Endothelial cell of umbilical vein (primary cell): Measurements from ENCODE around the gene ARMC7. TPM values are rescaled to one million over a fixed set of nuclear protein-coding genes. Genes with fewer than 3 reads are reported as not detected.
"Not testable (repeated sequence)": the region's sequence is repeated elsewhere in the genome, so short reads cannot be mapped to it uniquely, and the experiment has no call there.

Experiments used
- BruUV-seq: library from RNA; stranded (reverse); fragments of 400-500 nt; replicated peaks from 2 replicates; lab custom pipeline; 2021; lab: Mats Ljungman, UMichigan
- CTCF ChIA-PET: fragments of 300-600, 350-600 bp; sonication (Branson Sonifier 250); formaldehyde crosslinking; loops from one replicate; lab custom pipeline; 2021; ENCODE audit warnings: antibody characterized with exemption, inconsistent platforms; lab: Charles Lee
- POLR2A ChIA-PET: fragments of 300-600, 350-600 bp; sonication (Branson Sonifier 250); formaldehyde crosslinking; loops from one replicate; lab custom pipeline; 2021; ENCODE audit warnings: antibody characterized with exemption, inconsistent platforms; lab: Charles Lee
- DNase-seq: peaks from one replicate; pipeline ENCODE4 v3.0.0-alpha.2; 2011; ENCODE audit warnings: low read depth, low spot score
- FAIRE-seq: peaks from 2 replicates; lab custom pipeline; 2011; peaks lifted over from hg19 to GRCh38; lab: Jason Lieb, UNC
- H2AFZ ChIP-seq: 2 replicates; pipeline ENCODE4 v1.6.0; 2012; ENCODE audit warnings: low read depth, low read length, control low read depth, inconsistent platforms
- H3K27ac ChIP-seq: 2 replicates; pipeline ENCODE4 v1.5.1; 2011; ENCODE audit warnings: low read depth, mild to moderate bottlenecking, control low read depth, low read length, moderate library complexity; ENCODE audit not compliant: insufficient read depth
- H3K27me3 ChIP-seq, 2 experiments: 2 replicates each; pipeline versions ENCODE4 v1.6.0 to v1.6.1; 2011; ENCODE audit warnings: low read length in 2 of 2, mixed read lengths in 1 of 2; ENCODE audit not compliant: control insufficient read depth in 2 of 2, insufficient read depth in 2 of 2
- H3K36me3 ChIP-seq, 2 experiments: 2 replicates in 1 of 2; 3 replicates in 1 of 2; pipeline ENCODE4 v1.5.1; 2011; ENCODE audit warnings: low read length in 2 of 2, mild to moderate bottlenecking in 1 of 2, moderate library complexity in 1 of 2; ENCODE audit not compliant: control insufficient read depth in 2 of 2, insufficient read depth in 2 of 2; ENCODE audit errors: extremely low read depth in 1 of 2
- H3K4me1 ChIP-seq: 3 replicates; pipeline ENCODE4 v1.5.1; 2011; ENCODE audit warnings: mild to moderate bottlenecking, low read length; ENCODE audit not compliant: control insufficient read depth, insufficient read depth; ENCODE audit errors: extremely low read depth
- H3K4me2 ChIP-seq: 2 replicates; pipeline ENCODE4 v1.6.1; 2011; ENCODE audit warnings: low read length, control low read depth, mixed read lengths; ENCODE audit not compliant: insufficient read depth
- H3K4me3 ChIP-seq, 3 experiments: fragments of 200-600 bp in 1 of 3; sonication (generic), shearing (Covaris generic) in 1 of 3; replicated peaks in 1 of 3; 2 replicates each; pipeline ENCODE4 v1.5.1; 2011 to 2016; ENCODE audit warnings: control low read depth in 3 of 3, low read length in 3 of 3, mild to moderate bottlenecking in 2 of 3, inconsistent platforms in 1 of 3, low read depth in 1 of 3, moderate library complexity in 1 of 3; ENCODE audit not compliant: insufficient read depth in 1 of 3
- H3K79me2 ChIP-seq: 2 replicates; pipeline ENCODE4 v1.6.0; 2012; ENCODE audit warnings: low read length, inconsistent platforms; ENCODE audit not compliant: control insufficient read depth, insufficient read depth
- H3K9ac ChIP-seq: replicated peaks from 2 replicates; pipeline ENCODE3; 2011; ENCODE audit warnings: low read length, control low read depth; ENCODE audit not compliant: insufficient read depth; ENCODE audit errors: extremely low read depth
- H3K9me1 ChIP-seq: replicated peaks from 3 replicates; pipeline ENCODE4 v1.6.0; 2011; ENCODE audit warnings: mild to moderate bottlenecking, low read length; ENCODE audit not compliant: control insufficient read depth, insufficient read depth; ENCODE audit errors: extremely low read depth
- H3K9me3 ChIP-seq: replicated peaks from 2 replicates; pipeline ENCODE4 v1.5.1; 2012; ENCODE audit warnings: low read length, inconsistent platforms; ENCODE audit not compliant: control insufficient read depth, insufficient read depth
- H4K20me1 ChIP-seq: replicated peaks from 2 replicates; pipeline ENCODE3; 2011; ENCODE audit warnings: mild to moderate bottlenecking, low read length; ENCODE audit not compliant: control insufficient read depth, insufficient read depth; ENCODE audit errors: extremely low read depth
- EZH2 ChIP-seq: IDR thresholded peaks from 2 replicates; pipeline ENCODE4 v1.6.1; 2012; ENCODE audit warnings: borderline replicate concordance, low read depth, mild to moderate bottlenecking, moderate library complexity, low read length, inconsistent platforms; ENCODE audit not compliant: severe bottlenecking
- FOS ChIP-seq: IDR thresholded peaks from 2 replicates; pipeline ENCODE4 v1.6.1; 2011; ENCODE audit warnings: mild to moderate bottlenecking, low read length, moderate library complexity, borderline replicate concordance; ENCODE audit not compliant: insufficient read depth
- GATA2 ChIP-seq: IDR thresholded peaks from 2 replicates; pipeline ENCODE4 v1.7.0; 2011; ENCODE audit warnings: low read depth, mild to moderate bottlenecking, moderate library complexity, mixed read lengths, low read length; ENCODE audit not compliant: insufficient read length, insufficient read depth
- JUN ChIP-seq: IDR thresholded peaks from 2 replicates; pipeline ENCODE4 v1.6.1; 2011; ENCODE audit warnings: borderline replicate concordance, low read depth; ENCODE audit not compliant: insufficient read length, insufficient read depth
- MYC ChIP-seq: IDR thresholded peaks from one replicate; pipeline ENCODE4 v1.6.1; 2011; ENCODE audit warnings: mild to moderate bottlenecking, low read depth, low read length
- POLR2A ChIP-seq: IDR thresholded peaks from 2 replicates; pipeline ENCODE4 v1.6.1; 2012; ENCODE audit warnings: low read depth, mild to moderate bottlenecking, control low read depth, low read length
- POLR2AphosphoS5 ChIP-seq: IDR thresholded peaks from 2 replicates; pipeline ENCODE4 v1.6.1; 2012; ENCODE audit warnings: low read depth, mild to moderate bottlenecking, control low read depth, low read length, moderate library complexity; ENCODE audit not compliant: insufficient read depth
- dilution Hi-C: fragments of 300-500 bp; cut with MboI; formaldehyde crosslinking; loops from one replicate; pipeline ENCODE4 v1.15.0; 2019; ENCODE audit warnings: low sequenced_read_pairs; ENCODE audit not compliant: extremely low pct_ligation_motif_present
- intact Hi-C: fragments of 100-400 bp; cut with micrococcal nuclease; formaldehyde crosslinking; loops from one replicate; pipeline ENCODE4 v1.10.0; 2022
- polyA plus RNA-seq, 4 experiments: library from polyadenylated mRNA; depleted of rRNA in 3 of 4; stranded (reverse) in 3 of 4; unstranded in 1 of 4; fragments of >200 nt; gene quantifications; 2 replicates each; pipeline versions ENCODE4 v1.2.1 to v1.2.3, GENCODE V29; 2011 to 2012; ENCODE audit warnings: missing spikeins in 1 of 4
- total RNA-seq: library from RNA; stranded (reverse); gene quantifications from 2 replicates; pipeline ENCODE4 v1.2.3, GENCODE V29; 2021
- TF ChIP-seq, protein P1 (sequence below): IDR thresholded peaks from 2 replicates; pipeline ENCODE4 v1.6.1; 2011; ENCODE audit not compliant: insufficient read depth, insufficient read length
- TF ChIP-seq, protein P2 (sequence below), 2 donors: IDR thresholded peaks; 1 replicate in 1 of 2; 2 replicates in 1 of 2; pipeline ENCODE4 v1.5.1; 2011; ENCODE audit warnings: low read length in 2 of 2, mild to moderate bottlenecking in 2 of 2, moderate library complexity in 2 of 2, control low read depth in 1 of 2, inconsistent platforms in 1 of 2, low read depth in 1 of 2; ENCODE audit not compliant: insufficient read depth in 1 of 2; ENCODE audit errors: extremely low read depth in 1 of 2

Gene ARMC7
- total and polyA plus RNA-seq, 2 donors (not counting 3 experiments of a cell fraction or from before 2014, with no cell fraction given) = 11.8 to 15.7 TPM

- dilution Hi-C loops (no loop called here), intact Hi-C loops (no loop called here)
- TF ChIP-seq JUN = no peak
- TF ChIP-seq, protein P1, sequence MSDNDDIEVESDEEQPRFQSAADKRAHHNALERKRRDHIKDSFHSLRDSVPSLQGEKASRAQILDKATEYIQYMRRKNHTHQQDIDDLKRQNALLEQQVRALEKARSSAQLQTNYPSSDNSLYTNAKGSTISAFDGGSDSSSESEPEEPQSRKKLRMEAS = no peak
- TF ChIP-seq FOS = no peak
- TF ChIP-seq EZH2 = no peak
- TF ChIP-seq, protein P2, sequence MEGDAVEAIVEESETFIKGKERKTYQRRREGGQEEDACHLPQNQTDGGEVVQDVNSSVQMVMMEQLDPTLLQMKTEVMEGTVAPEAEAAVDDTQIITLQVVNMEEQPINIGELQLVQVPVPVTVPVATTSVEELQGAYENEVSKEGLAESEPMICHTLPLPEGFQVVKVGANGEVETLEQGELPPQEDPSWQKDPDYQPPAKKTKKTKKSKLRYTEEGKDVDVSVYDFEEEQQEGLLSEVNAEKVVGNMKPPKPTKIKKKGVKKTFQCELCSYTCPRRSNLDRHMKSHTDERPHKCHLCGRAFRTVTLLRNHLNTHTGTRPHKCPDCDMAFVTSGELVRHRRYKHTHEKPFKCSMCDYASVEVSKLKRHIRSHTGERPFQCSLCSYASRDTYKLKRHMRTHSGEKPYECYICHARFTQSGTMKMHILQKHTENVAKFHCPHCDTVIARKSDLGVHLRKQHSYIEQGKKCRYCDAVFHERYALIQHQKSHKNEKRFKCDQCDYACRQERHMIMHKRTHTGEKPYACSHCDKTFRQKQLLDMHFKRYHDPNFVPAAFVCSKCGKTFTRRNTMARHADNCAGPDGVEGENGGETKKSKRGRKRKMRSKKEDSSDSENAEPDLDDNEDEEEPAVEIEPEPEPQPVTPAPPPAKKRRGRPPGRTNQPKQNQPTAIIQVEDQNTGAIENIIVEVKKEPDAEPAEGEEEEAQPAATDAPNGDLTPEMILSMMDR (IDR thresholded peaks at IDR 0.05; ENCODE audit: extremely low read depth in 1 of 2, insufficient read depth in 1 of 2, low read depth in 1 of 2, low read length in 2 of 2) = no peak
- TF ChIP-seq GATA2 = no peak
- TF ChIP-seq MYC = no peak
- no peak for TF ChIP-seq POLR2AphosphoS5
- no peak for TF ChIP-seq POLR2A
- Histone ChIP-seq H4K20me1 (no peaks in the 10 kb centered on the region), H3K9me3 (no peaks in the 10 kb centered on the region), H3K36me3 (peaks cover 3 to 10% of the 10 kb centered on the region in 2 experiments), H3K79me2 (peaks cover 2% of the 10 kb centered on the region), H3K4me3 (no peak overlapping the region), H3K4me2 (no peak overlapping the region), H3K9me1 (no peaks in the 10 kb centered on the region), H3K27ac (no peak overlapping the region), H3K4me1 (peaks cover 18% of the 10 kb centered on the region), H3K9ac (no peak overlapping the region), H3K27me3 (no peaks in the 10 kb centered on the region), H2AFZ (no peak overlapping the region)
- POLR2A ChIA-PET = no interaction called here
- CTCF ChIA-PET = no interaction called here
- no TSS peak for BruUV-seq
- FAIRE-seq (no peak), DNase-seq (no peak)
These were observed 53.3 kb downstream of the ARMC7 start for GRCh38 chr17:75163074-75163473.

GRCh38 chr17:75164606-75165005, 54.8 kb downstream of the ARMC7 start:
- intact Hi-C loops, POLR2A ChIA-PET, H3K27me3 ChIP-seq, H3K79me2 ChIP-seq, H3K4me3 ChIP-seq, dilution Hi-C loops, FAIRE-seq, H3K9me3 ChIP-seq, DNase-seq, H3K4me1 ChIP-seq, BruUV-seq, H3K9me1 ChIP-seq, H3K9ac ChIP-seq, H3K4me2 ChIP-seq, H4K20me1 ChIP-seq, CTCF ChIA-PET, H3K27ac ChIP-seq, H2AFZ ChIP-seq: not testable (repeated sequence)
- peaks cover 3 to 14% of the 10 kb centered on the region in 2 experiments for H3K36me3 ChIP-seq
